Liver (tissue), 9 donors: Measurements from ENCODE around the gene GXYLT1. TPM values are rescaled to one million over a fixed set of nuclear protein-coding genes. Genes with fewer than 3 reads are reported as not detected.

Experiments used
- DNase-seq: peaks from one replicate; pipeline ENCODE4 v3.0.0-alpha.2; 2017; ENCODE audit warnings: low spot score
- H3K27ac ChIP-seq, 2 donors: one replicate each; pipeline ENCODE4 v1.7.0; 2013; ENCODE audit warnings: inconsistent platforms in 2 of 2, low read length in 2 of 2, control low read depth in 1 of 2, low read depth in 1 of 2, mild to moderate bottlenecking in 1 of 2
- H3K27me3 ChIP-seq, 4 donors: one replicate each; pipeline versions ENCODE4 v1.6.1 to v1.7.0; 2013; ENCODE audit warnings: low read length in 3 of 4, inconsistent platforms in 1 of 4, mild to moderate bottlenecking in 1 of 4, moderate library complexity in 1 of 4; ENCODE audit not compliant: control insufficient read depth in 4 of 4, insufficient read depth in 4 of 4
- H3K36me3 ChIP-seq, 4 donors: one replicate each; pipeline versions ENCODE4 v1.6.1 to v1.7.0; 2013; ENCODE audit warnings: low read length in 3 of 4, mild to moderate bottlenecking in 3 of 4, low read depth in 1 of 4, moderate library complexity in 1 of 4; ENCODE audit not compliant: control insufficient read depth in 4 of 4, insufficient read depth in 3 of 4
- H3K4me1 ChIP-seq, 4 donors: one replicate each; pipeline versions ENCODE4 v1.6.1 to v1.7.0; 2013; ENCODE audit warnings: low read length in 3 of 4, mild to moderate bottlenecking in 3 of 4, moderate library complexity in 1 of 4; ENCODE audit not compliant: control insufficient read depth in 4 of 4, insufficient read depth in 4 of 4
- H3K4me3 ChIP-seq, 3 donors: one replicate each; pipeline versions ENCODE4 v1.6.1 to v1.7.0; 2013; ENCODE audit warnings: low read length in 3 of 3, control low read depth in 1 of 3, low read depth in 1 of 3, mild to moderate bottlenecking in 1 of 3
- H3K9ac ChIP-seq, 2 donors: one replicate each; pipeline ENCODE4 v1.7.0; 2013; ENCODE audit warnings: low read length in 2 of 2, mild to moderate bottlenecking in 2 of 2, moderate library complexity in 2 of 2, control low read depth in 1 of 2, low read depth in 1 of 2
- H3K9me3 ChIP-seq, 4 donors: one replicate each; pipeline versions ENCODE4 v1.6.1 to v1.7.0; 2013; ENCODE audit warnings: low read length in 3 of 4; ENCODE audit not compliant: control insufficient read depth in 4 of 4
- CTCF ChIP-seq: fragments of 150-350 bp; IDR thresholded peaks from 2 replicates; pipeline ENCODE4 v1.5.1; 2017; ENCODE audit warnings: improper control_type of control experiment, low read depth, low read length; ENCODE audit not compliant: missing input control
- EGR1 ChIP-seq, 2 donors: IDR thresholded peaks; 2 replicates each; pipeline ENCODE4 v1.6.1; 2016 to 2018; ENCODE audit warnings: antibody characterized with exemption in 2 of 2, low read depth in 2 of 2
- FOXA1 ChIP-seq: IDR thresholded peaks from 2 replicates; pipeline ENCODE4 v1.6.1; 2016; ENCODE audit warnings: antibody characterized with exemption
- FOXA2 ChIP-seq: IDR thresholded peaks from 2 replicates; pipeline ENCODE4 v1.6.1; 2016; ENCODE audit warnings: antibody characterized with exemption
- HNF4A ChIP-seq, 2 donors: conservative IDR thresholded peaks; 2 replicates each; pipeline ENCODE4 v1.6.1; 2016; ENCODE audit warnings: antibody characterized with exemption in 2 of 2, mild to moderate bottlenecking in 2 of 2
- HNF4G ChIP-seq: IDR thresholded peaks from 2 replicates; pipeline ENCODE4 v1.6.1; 2016; ENCODE audit warnings: antibody characterized with exemption
- JUND ChIP-seq, 2 donors: IDR thresholded peaks; 2 replicates each; pipeline ENCODE4 v1.6.1; 2016; ENCODE audit warnings: antibody characterized with exemption in 2 of 2
- NR2F2 ChIP-seq: IDR thresholded peaks from 2 replicates; pipeline ENCODE4 v1.6.1; 2016; ENCODE audit warnings: antibody characterized with exemption
- RXRA ChIP-seq, 2 donors: IDR thresholded peaks; 2 replicates each; pipeline ENCODE4 v1.6.1; 2017 to 2018; ENCODE audit warnings: antibody characterized with exemption in 2 of 2, mild to moderate bottlenecking in 1 of 2
- SP1 ChIP-seq: IDR thresholded peaks from 2 replicates; pipeline ENCODE4 v1.6.1; 2018; ENCODE audit warnings: antibody characterized with exemption, mild to moderate bottlenecking
- YY1 ChIP-seq: IDR thresholded peaks from 2 replicates; pipeline ENCODE4 v1.6.1; 2016; ENCODE audit warnings: antibody characterized with exemption, mild to moderate bottlenecking
- WGBS: extraction: QIAGEN DNeasy Blood & Tissue Kit; methylation state at CpG from one replicate; pipeline ENCODE4 v1.1.7; 2013; 5-methylcytosine and 5-hydroxymethylcytosine counted together
- polyA plus RNA-seq, 2 donors: library from polyadenylated mRNA; stranded (reverse) in 1 of 2; unstranded in 1 of 2; fragments of 200-250 nt in 1 of 2; fragments of >200 nt in 1 of 2; fragmentation: Nextera tagmentation in 1 of 2; extraction: Ambion mirVana in 1 of 2; gene quantifications; one replicate each; pipeline versions ENCODE4 v1.2.1 to v1.2.3, GENCODE V29; 2013 to 2015
- total RNA-seq, 2 donors: library from RNA; depleted of rRNA; stranded (reverse); fragments of >200 nt; gene quantifications; one replicate each; pipeline ENCODE4 v1.2.3, GENCODE V29; 2014
- TF ChIP-seq, protein P1 (sequence below): IDR thresholded peaks from 2 replicates; pipeline ENCODE4 v1.6.1; 2016; ENCODE audit warnings: antibody characterized with exemption
- TF ChIP-seq, protein P2 (sequence below): IDR thresholded peaks from 2 replicates; pipeline ENCODE4 v1.6.1; 2016; ENCODE audit warnings: antibody characterized with exemption
- donor health status: healthy.
- donor health status: healthy.
- donor health status: healthy.
- donor health status: healthy.
- donor health status: healthy.

GXYLT1 gene
- total and polyA plus RNA-seq, 4 donors = 2.8 to 13.7 (median 7.6) TPM

- H3K9ac ChIP-seq = no peak overlapping the region
These were observed 74.6 kb downstream of the GXYLT1 start for GRCh38 chr12:42070036-42070435.

GRCh38 chr12:42059127-42059526, 85.5 kb downstream of the GXYLT1 start:
- no peak for DNase-seq
- no peak overlapping the region for H3K4me3 ChIP-seq
- no peak overlapping the region for H3K9ac ChIP-seq
- no peaks in the 10 kb centered on the region for H3K36me3 ChIP-seq
- no peak for TF ChIP-seq CTCF
- TF ChIP-seq, protein P1, sequence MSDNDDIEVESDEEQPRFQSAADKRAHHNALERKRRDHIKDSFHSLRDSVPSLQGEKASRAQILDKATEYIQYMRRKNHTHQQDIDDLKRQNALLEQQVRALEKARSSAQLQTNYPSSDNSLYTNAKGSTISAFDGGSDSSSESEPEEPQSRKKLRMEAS = no peak
- H3K9me3 ChIP-seq = no peaks in the 10 kb centered on the region
- H3K27me3 ChIP-seq = no peaks in the 10 kb centered on the region
- no peak overlapping the region for H3K27ac ChIP-seq
- no peaks in the 10 kb centered on the region for H3K4me1 ChIP-seq

More at GRCh38 chr12:42070036-42070435, 74.6 kb downstream of the GXYLT1 start:
- 84% methylated on average over 4 of the region's 4 CpGs for WGBS
- Histone ChIP-seq H3K4me1 (no peaks in the 10 kb centered on the region), H3K36me3 (no peaks in the 10 kb centered on the region), H3K4me3 (no peak overlapping the region), H3K27ac (no peak overlapping the region), H3K27me3 (no peaks in the 10 kb centered on the region), H3K9me3 (no peaks in the 10 kb centered on the region)
- DNase-seq = no peak
- TF ChIP-seq, protein P2, sequence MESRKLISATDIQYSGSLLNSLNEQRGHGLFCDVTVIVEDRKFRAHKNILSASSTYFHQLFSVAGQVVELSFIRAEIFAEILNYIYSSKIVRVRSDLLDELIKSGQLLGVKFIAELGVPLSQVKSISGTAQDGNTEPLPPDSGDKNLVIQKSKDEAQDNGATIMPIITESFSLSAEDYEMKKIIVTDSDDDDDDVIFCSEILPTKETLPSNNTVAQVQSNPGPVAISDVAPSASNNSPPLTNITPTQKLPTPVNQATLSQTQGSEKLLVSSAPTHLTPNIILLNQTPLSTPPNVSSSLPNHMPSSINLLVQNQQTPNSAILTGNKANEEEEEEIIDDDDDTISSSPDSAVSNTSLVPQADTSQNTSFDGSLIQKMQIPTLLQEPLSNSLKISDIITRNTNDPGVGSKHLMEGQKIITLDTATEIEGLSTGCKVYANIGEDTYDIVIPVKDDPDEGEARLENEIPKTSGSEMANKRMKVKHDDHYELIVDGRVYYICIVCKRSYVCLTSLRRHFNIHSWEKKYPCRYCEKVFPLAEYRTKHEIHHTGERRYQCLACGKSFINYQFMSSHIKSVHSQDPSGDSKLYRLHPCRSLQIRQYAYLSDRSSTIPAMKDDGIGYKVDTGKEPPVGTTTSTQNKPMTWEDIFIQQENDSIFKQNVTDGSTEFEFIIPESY = no peak
- TF ChIP-seq FOXA2 (no peak), EGR1 (IDR thresholded peaks at IDR 0.05; ENCODE audit: low read depth in 2 of 2) (no peak)

DNA sequence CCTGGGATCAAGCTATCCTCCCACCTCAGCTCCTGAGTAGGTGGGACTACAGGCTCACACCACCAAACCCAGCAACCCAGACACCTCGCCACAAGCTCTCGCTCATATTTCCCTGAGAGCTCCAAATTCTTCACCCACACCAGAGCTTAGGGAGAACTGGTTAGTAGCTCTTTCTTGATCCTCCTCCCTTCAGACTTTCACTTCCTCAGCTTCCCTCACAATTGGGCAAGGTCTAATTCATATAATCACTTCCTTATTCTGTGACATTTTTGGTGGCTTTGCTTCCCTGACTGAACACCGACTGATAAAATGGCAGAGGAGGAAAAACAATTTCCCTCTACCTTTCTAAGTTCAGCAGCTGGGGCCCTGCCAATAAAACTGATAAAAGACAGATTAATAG, 88.5 kb downstream of the GXYLT1 start:
- H3K4me3 ChIP-seq = no peak overlapping the region
- no peaks in the 10 kb centered on the region for H3K36me3 ChIP-seq
- H3K4me1 ChIP-seq = no peaks in the 10 kb centered on the region
- no peaks in the 10 kb centered on the region for H3K9me3 ChIP-seq
- no peak overlapping the region for H3K9ac ChIP-seq
- H3K27ac ChIP-seq = no peak overlapping the region
- no peaks in the 10 kb centered on the region for H3K27me3 ChIP-seq
- TF ChIP-seq SP1 (no peak), HNF4G (no peak), HNF4A (conservative IDR thresholded peaks at IDR 0.05) (no peak), FOXA1 (no peak), CTCF (no peak), FOXA2 (no peak), NR2F2 (no peak), YY1 (no peak), RXRA (IDR thresholded peaks at IDR 0.05) (no peak), JUND (IDR thresholded peaks at IDR 0.05) (no peak)
- TF ChIP-seq, protein P2 = no peak
- WGBS = 83% methylated on average over 3 of the region's 3 CpGs
- DNase-seq = no peak
